IMR-90 (cell line): ENCODE results near the gene TSKS. TPM values are rescaled to one million over a fixed set of nuclear protein-coding genes. Genes with fewer than 3 reads are reported as not detected.

Experiments used
- ATAC-seq: fragments of 200-7000 bp; cut with Tn5 transposase; 2 replicates; pipeline ENCODE4 v1.9.1; 2020; ENCODE audit warnings: low read depth, mild to moderate bottlenecking, moderate library complexity
- BruUV-seq: library from RNA; stranded (reverse); fragments of 400-500 nt; replicated peaks from 2 replicates; lab custom pipeline; 2021; lab: Mats Ljungman, UMichigan
- CTCF ChIA-PET: fragments of 300-600 bp; formaldehyde crosslinking; extraction: SDS; loops from one replicate; lab custom pipeline; 2021; ENCODE audit warnings: antibody characterized with exemption; lab: Yijun Ruan, JAX
- POLR2A ChIA-PET: fragments of 300-600 bp; sonication (Branson Sonifier 250); formaldehyde crosslinking; loops from one replicate; lab custom pipeline; 2022; ENCODE audit warnings: antibody characterized with exemption; ENCODE audit not compliant: unreplicated experiment; lab: Charles Lee
- DNase-seq: peaks from one replicate; pipeline ENCODE4 v3.0.0; 2013
- H2AFZ ChIP-seq: replicated peaks from 2 replicates; pipeline ENCODE3; 2013; ENCODE audit warnings: low read length, mild to moderate bottlenecking; ENCODE audit not compliant: poor library complexity
- H2AK5ac ChIP-seq: 2 replicates; pipeline ENCODE4 v1.6.1; 2013; ENCODE audit warnings: low read depth, low read length, inconsistent platforms
- H2AK9ac ChIP-seq: replicated peaks from 2 replicates; pipeline ENCODE3; 2013; ENCODE audit warnings: mild to moderate bottlenecking, low read depth, low read length, moderate library complexity; ENCODE audit not compliant: poor library complexity
- H2BK120ac ChIP-seq: 2 replicates; pipeline ENCODE4 v1.6.1; 2013; ENCODE audit warnings: low read depth, low read length, inconsistent platforms
- H2BK15ac ChIP-seq: 3 replicates; pipeline ENCODE4 v1.6.1; 2013; ENCODE audit warnings: low read depth, low read length, inconsistent platforms
- H2BK20ac ChIP-seq: 2 replicates; pipeline ENCODE4 v1.6.1; 2013; ENCODE audit warnings: low read depth, mild to moderate bottlenecking, inconsistent platforms, low read length, moderate library complexity
- H2BK5ac ChIP-seq: 2 replicates; pipeline ENCODE4 v1.6.1; 2013; ENCODE audit warnings: mild to moderate bottlenecking, low read depth, low read length, inconsistent platforms; ENCODE audit not compliant: poor library complexity, severe bottlenecking
- H3K14ac ChIP-seq: replicated peaks from 2 replicates; pipeline ENCODE4 v1.6.1; 2013; ENCODE audit warnings: low read depth, low read length, inconsistent platforms
- H3K18ac ChIP-seq: 2 replicates; pipeline ENCODE4 v1.6.1; 2013; ENCODE audit warnings: low read depth, low read length, control low read depth
- H3K23ac ChIP-seq: 2 replicates; pipeline ENCODE4 v1.6.1; 2013; ENCODE audit warnings: low read depth, low read length, inconsistent platforms
- H3K27ac ChIP-seq: 2 replicates; pipeline ENCODE4 v1.5.1; 2013; ENCODE audit warnings: mild to moderate bottlenecking, control low read depth, low read length; ENCODE audit not compliant: insufficient read depth
- H3K27me3 ChIP-seq: 2 replicates; pipeline ENCODE4 v1.6.1; 2013; ENCODE audit warnings: low read length; ENCODE audit not compliant: control insufficient read depth, insufficient read depth
- H3K36me3 ChIP-seq: 2 replicates; pipeline ENCODE4 v1.6.1; 2013; ENCODE audit warnings: low read length, mixed read lengths; ENCODE audit not compliant: control insufficient read depth, insufficient read depth
- H3K4ac ChIP-seq: 2 replicates; pipeline ENCODE4 v1.6.1; 2013; ENCODE audit warnings: low read depth, low read length, inconsistent platforms
- H3K4me1 ChIP-seq: 2 replicates; pipeline ENCODE4 v1.6.1; 2013; ENCODE audit warnings: low read length, mixed read lengths; ENCODE audit not compliant: control insufficient read depth, insufficient read depth
- H3K4me2 ChIP-seq: 2 replicates; pipeline ENCODE4 v1.6.1; 2013; ENCODE audit warnings: low read depth, mild to moderate bottlenecking, control low read depth, low read length, moderate library complexity
- H3K4me3 ChIP-seq: 2 replicates; pipeline ENCODE4 v1.5.1; 2013; ENCODE audit warnings: low read depth, mild to moderate bottlenecking, control low read depth, low read length, moderate library complexity; ENCODE audit not compliant: insufficient read depth
- H3K56ac ChIP-seq: 2 replicates; pipeline ENCODE4 v1.6.1; 2013; ENCODE audit warnings: low read length, inconsistent platforms; ENCODE audit not compliant: insufficient read depth; ENCODE audit errors: extremely low read depth
- H3K79me1 ChIP-seq, 2 experiments: 2 replicates each; pipeline ENCODE4 v1.6.1; 2013; ENCODE audit warnings: low read length in 2 of 2, inconsistent platforms in 1 of 2, low read depth in 1 of 2
- H3K9ac ChIP-seq: 2 replicates; pipeline ENCODE4 v1.6.1; 2013; ENCODE audit warnings: low read depth, low read length, control low read depth
- H3K9me1 ChIP-seq: 2 replicates; pipeline ENCODE4 v1.6.1; 2013; ENCODE audit warnings: low read length, inconsistent platforms; ENCODE audit not compliant: insufficient read depth
- H3K9me3 ChIP-seq: 2 replicates; pipeline ENCODE4 v1.6.1; 2013; ENCODE audit warnings: low read length; ENCODE audit not compliant: control insufficient read depth, insufficient read depth
- H4K20me1 ChIP-seq: 2 replicates; pipeline ENCODE4 v1.6.1; 2013; ENCODE audit warnings: low read length, inconsistent platforms; ENCODE audit not compliant: insufficient read depth
- H4K5ac ChIP-seq: 2 replicates; pipeline ENCODE4 v1.6.1; 2013; ENCODE audit warnings: mild to moderate bottlenecking, low read depth, low read length, control low read depth
- H4K8ac ChIP-seq, 2 experiments: 2 replicates each; pipeline ENCODE4 v1.6.1; 2013; ENCODE audit warnings: low read depth in 2 of 2, low read length in 2 of 2, control low read depth in 1 of 2, inconsistent platforms in 1 of 2
- H4K91ac ChIP-seq: 2 replicates; pipeline ENCODE4 v1.6.1; 2013; ENCODE audit warnings: low read depth, low read length, inconsistent platforms; ENCODE audit not compliant: insufficient read depth
- BHLHE40 ChIP-seq: fragments of 150-350 bp; IDR thresholded peaks from 2 replicates; pipeline ENCODE4 v1.6.1; 2016; ENCODE audit warnings: mild to moderate bottlenecking, low read depth, low read length
- CEBPB ChIP-seq: IDR thresholded peaks from 2 replicates; pipeline ENCODE4 v1.6.1; 2012; ENCODE audit warnings: low read depth, low read length, improper control_type of control experiment
- CHD1 ChIP-seq: IDR thresholded peaks from 2 replicates; pipeline ENCODE4 v1.6.1; 2012; ENCODE audit warnings: low read depth, low read length, improper control_type of control experiment
- FOS ChIP-seq: fragments of 150-350 bp; IDR thresholded peaks from 2 replicates; pipeline ENCODE4 v1.6.1; 2016; ENCODE audit warnings: low read depth, low read length
- MAFK ChIP-seq: IDR thresholded peaks from 2 replicates; pipeline ENCODE4 v1.6.1; 2012; ENCODE audit warnings: low read depth, low read length, improper control_type of control experiment
- MAZ ChIP-seq: IDR thresholded peaks from 2 replicates; pipeline ENCODE4 v1.6.1; 2012; ENCODE audit warnings: low read depth, mild to moderate bottlenecking, low read length, improper control_type of control experiment, moderate library complexity, borderline replicate concordance
- MXI1 ChIP-seq: IDR thresholded peaks from 2 replicates; pipeline ENCODE4 v1.6.1; 2012; ENCODE audit warnings: low read depth, mild to moderate bottlenecking, low read length, moderate library complexity, borderline replicate concordance
- NFE2L2 ChIP-seq: fragments of 150-350 bp; IDR thresholded peaks from 2 replicates; pipeline ENCODE4 v1.6.1; 2016; ENCODE audit warnings: low read depth, mild to moderate bottlenecking, low read length
- POLR2A ChIP-seq: IDR thresholded peaks from 2 replicates; pipeline ENCODE4 v1.6.1; 2012; ENCODE audit warnings: mild to moderate bottlenecking, low read depth, low read length
- RAD21 ChIP-seq: IDR thresholded peaks from 2 replicates; pipeline ENCODE4 v1.6.1; 2012; ENCODE audit warnings: low read length, improper control_type of control experiment
- RCOR1 ChIP-seq: IDR thresholded peaks from 2 replicates; pipeline ENCODE4 v1.6.1; 2012; ENCODE audit warnings: mild to moderate bottlenecking, low read length, improper control_type of control experiment; ENCODE audit not compliant: insufficient replicate concordance
- RFX5 ChIP-seq: IDR thresholded peaks from 2 replicates; pipeline ENCODE4 v1.8.0; 2012; ENCODE audit warnings: low read depth, mild to moderate bottlenecking, low read length, moderate library complexity
- SMC3 ChIP-seq: fragments of 150-350 bp; IDR thresholded peaks from 2 replicates; pipeline ENCODE4 v1.6.1; 2016; ENCODE audit warnings: low read depth, mild to moderate bottlenecking, antibody characterized with exemption, low read length, moderate library complexity
- WGBS, 2 experiments: methylation state at CpG; one replicate each; pipeline versions ENCODE4 v1.1.5 to v1.1.7; 2013; ENCODE audit warnings: missing lambda C conversion rate in 2 of 2; ENCODE audit not compliant: insufficient read length in 1 of 2; ENCODE audit errors: extremely low coverage in 2 of 2; 5-methylcytosine and 5-hydroxymethylcytosine counted together
- dilution Hi-C: fragments of 300-500 bp; cut with HindIII; formaldehyde crosslinking; loops from one replicate; pipeline ENCODE4 v1.14.3; 2018; ENCODE audit warnings: low sequenced_read_pairs; ENCODE audit not compliant: unreplicated experiment
- in situ Hi-C: fragments of 300-500 bp; cut with MboI; formaldehyde crosslinking; loops from 3 replicates; pipeline ENCODE4 v1.14.3; 2019; ENCODE audit warnings: low sequenced_read_pairs, inconsistent platforms, mixed read lengths
- intact Hi-C: fragments of 100-400 bp; cut with micrococcal nuclease; formaldehyde crosslinking; loops from 2 replicates; pipeline ENCODE4 v1.10.0; 2022
- polyA plus RNA-seq, 3 experiments: library from polyadenylated mRNA; depleted of rRNA; stranded (reverse); fragments of >200 nt; gene quantifications; 2 replicates each; pipeline ENCODE4 v1.2.3, GENCODE V29; 2012; ENCODE audit warnings: low replicate concordance in 1 of 3
- total RNA-seq: library from RNA; depleted of rRNA; stranded (reverse); fragments of >200 nt; gene quantifications from 2 replicates; pipeline ENCODE4 v1.2.3, GENCODE V29; 2012
- TF ChIP-seq, protein P1 (sequence below): fragments of 150-350 bp; IDR thresholded peaks from 2 replicates; pipeline ENCODE4 v1.6.1; 2017; ENCODE audit warnings: mild to moderate bottlenecking, antibody characterized with exemption, low read length, low read depth
- TF ChIP-seq, protein P2 (sequence below): conservative IDR thresholded peaks from 2 replicates; pipeline ENCODE4 v1.5.1; 2012; ENCODE audit warnings: mild to moderate bottlenecking, low read depth, low read length, improper control_type of control experiment
- TF ChIP-seq, protein P3 (sequence below): fragments of 150-350 bp; IDR thresholded peaks from 2 replicates; pipeline ENCODE4 v1.6.1; 2016; ENCODE audit warnings: low read depth, mild to moderate bottlenecking, low read length, moderate library complexity, borderline replicate concordance

Gene TSKS
- total and polyA plus RNA-seq, 2 of the 4 experiments (the other 2 are of a cell fraction): not detected

DNA sequence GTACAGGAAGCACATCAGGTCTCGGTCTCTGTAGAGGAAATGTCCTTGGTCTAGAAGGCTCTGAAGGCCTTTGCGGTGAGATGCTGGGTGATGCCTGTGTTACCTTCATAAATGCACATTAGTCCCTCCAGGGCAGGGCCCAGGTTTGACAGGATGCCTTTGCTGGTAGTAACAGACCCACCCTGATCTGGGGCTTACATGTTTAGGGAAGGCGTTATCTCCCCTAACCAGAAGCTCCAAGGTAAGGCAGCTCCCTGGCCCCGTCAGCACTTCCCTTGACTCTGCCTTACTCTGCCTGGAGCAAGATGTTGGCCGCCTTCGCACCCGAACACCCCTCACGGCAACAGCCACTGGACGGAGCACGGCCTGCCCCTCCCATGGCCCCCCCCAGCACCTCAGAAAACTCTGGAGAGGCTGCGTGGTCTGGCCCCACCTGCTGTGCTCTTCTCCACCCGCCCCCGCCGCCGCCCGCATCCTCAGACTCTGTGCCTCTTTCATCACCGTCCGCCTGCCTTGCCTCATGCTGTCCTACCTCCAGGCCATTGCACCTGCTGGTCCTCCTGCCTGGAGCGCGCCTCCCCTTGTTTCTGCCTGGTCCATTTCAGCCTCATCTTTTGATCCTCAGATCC is 12.8 kb upstream of the TSKS start:
- no peak for TF ChIP-seq MAFK
- no peak for TF ChIP-seq POLR2A
- no peak for TF ChIP-seq MXI1
- no peak for TF ChIP-seq SMC3
- no peak for TF ChIP-seq MAZ
- TF ChIP-seq BHLHE40: no peak
- no peak for TF ChIP-seq FOS
- TF ChIP-seq RAD21: no peak
- no peak for TF ChIP-seq RCOR1
- TF ChIP-seq, protein P1, sequence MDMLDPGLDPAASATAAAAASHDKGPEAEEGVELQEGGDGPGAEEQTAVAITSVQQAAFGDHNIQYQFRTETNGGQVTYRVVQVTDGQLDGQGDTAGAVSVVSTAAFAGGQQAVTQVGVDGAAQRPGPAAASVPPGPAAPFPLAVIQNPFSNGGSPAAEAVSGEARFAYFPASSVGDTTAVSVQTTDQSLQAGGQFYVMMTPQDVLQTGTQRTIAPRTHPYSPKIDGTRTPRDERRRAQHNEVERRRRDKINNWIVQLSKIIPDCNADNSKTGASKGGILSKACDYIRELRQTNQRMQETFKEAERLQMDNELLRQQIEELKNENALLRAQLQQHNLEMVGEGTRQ: no peak
- TF ChIP-seq, protein P2, sequence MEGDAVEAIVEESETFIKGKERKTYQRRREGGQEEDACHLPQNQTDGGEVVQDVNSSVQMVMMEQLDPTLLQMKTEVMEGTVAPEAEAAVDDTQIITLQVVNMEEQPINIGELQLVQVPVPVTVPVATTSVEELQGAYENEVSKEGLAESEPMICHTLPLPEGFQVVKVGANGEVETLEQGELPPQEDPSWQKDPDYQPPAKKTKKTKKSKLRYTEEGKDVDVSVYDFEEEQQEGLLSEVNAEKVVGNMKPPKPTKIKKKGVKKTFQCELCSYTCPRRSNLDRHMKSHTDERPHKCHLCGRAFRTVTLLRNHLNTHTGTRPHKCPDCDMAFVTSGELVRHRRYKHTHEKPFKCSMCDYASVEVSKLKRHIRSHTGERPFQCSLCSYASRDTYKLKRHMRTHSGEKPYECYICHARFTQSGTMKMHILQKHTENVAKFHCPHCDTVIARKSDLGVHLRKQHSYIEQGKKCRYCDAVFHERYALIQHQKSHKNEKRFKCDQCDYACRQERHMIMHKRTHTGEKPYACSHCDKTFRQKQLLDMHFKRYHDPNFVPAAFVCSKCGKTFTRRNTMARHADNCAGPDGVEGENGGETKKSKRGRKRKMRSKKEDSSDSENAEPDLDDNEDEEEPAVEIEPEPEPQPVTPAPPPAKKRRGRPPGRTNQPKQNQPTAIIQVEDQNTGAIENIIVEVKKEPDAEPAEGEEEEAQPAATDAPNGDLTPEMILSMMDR: no peak
- TF ChIP-seq NFE2L2: no peak
- TF ChIP-seq, protein P3, sequence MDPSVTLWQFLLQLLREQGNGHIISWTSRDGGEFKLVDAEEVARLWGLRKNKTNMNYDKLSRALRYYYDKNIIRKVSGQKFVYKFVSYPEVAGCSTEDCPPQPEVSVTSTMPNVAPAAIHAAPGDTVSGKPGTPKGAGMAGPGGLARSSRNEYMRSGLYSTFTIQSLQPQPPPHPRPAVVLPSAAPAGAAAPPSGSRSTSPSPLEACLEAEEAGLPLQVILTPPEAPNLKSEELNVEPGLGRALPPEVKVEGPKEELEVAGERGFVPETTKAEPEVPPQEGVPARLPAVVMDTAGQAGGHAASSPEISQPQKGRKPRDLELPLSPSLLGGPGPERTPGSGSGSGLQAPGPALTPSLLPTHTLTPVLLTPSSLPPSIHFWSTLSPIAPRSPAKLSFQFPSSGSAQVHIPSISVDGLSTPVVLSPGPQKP: no peak
- no peak for TF ChIP-seq CHD1
- TF ChIP-seq RFX5: no peak
- no peak for TF ChIP-seq CEBPB
- intact Hi-C loops (no loop called here), dilution Hi-C loops (no loop called here), in situ Hi-C loops (no loop called here)
- Histone ChIP-seq H3K36me3 (peaks cover 20% of the 10 kb centered on the region), H2BK5ac (no peak overlapping the region), H3K27ac (no peak overlapping the region), H3K4me1 (no peaks in the 10 kb centered on the region), H2AK5ac (no peak overlapping the region), H3K56ac (no peak overlapping the region), H4K20me1 (peaks cover 55% of the 10 kb centered on the region), H3K18ac (no peak overlapping the region), H3K4me2 (no peak overlapping the region), H2AFZ (no peak overlapping the region), H4K8ac (no peak overlapping the region), H4K5ac (no peak overlapping the region), H3K27me3 (no peaks in the 10 kb centered on the region), H4K91ac (no peak overlapping the region), H3K23ac (no peak overlapping the region), H3K14ac (no peak overlapping the region), H3K9ac (no peak overlapping the region), H3K4me3 (no peak overlapping the region), H3K4ac (no peak overlapping the region), H2BK120ac (no peak overlapping the region), H3K9me3 (no peaks in the 10 kb centered on the region), H2BK15ac (no peak overlapping the region), H2AK9ac (no peak overlapping the region), H3K79me1 (peaks cover 38 to 78% of the 10 kb centered on the region in 2 experiments), H2BK20ac (no peak overlapping the region), H3K9me1 (peaks cover 16% of the 10 kb centered on the region; the same call in 1 of the 2 replicates)
- CTCF ChIA-PET: no interaction called here
- POLR2A ChIA-PET: no interaction called here
- no peak for DNase-seq
- BruUV-seq: no TSS peak
- ATAC-seq: no peak
- 97% methylated on average over 7 of the region's 20 CpGs; no CpG with 5 or more reads in 1 of the 2 experiments for WGBS, 2 experiments
